K562 (cell line): Measurements from ENCODE around the gene ZBTB22. TPM values are rescaled to one million over a fixed set of nuclear protein-coding genes. Genes with fewer than 3 reads are reported as not detected.

Experiments
- DNMT1 ChIP-seq: fragments of 450-650 bp; IDR thresholded peaks from 2 replicates; pipeline ENCODE4 v1.6.1; 2016; ENCODE audit warnings: antibody characterized with exemption, mild to moderate bottlenecking
- FOXK2 ChIP-seq, 2 experiments: fragments of 450-650 bp; IDR thresholded peaks in 1 of 2; conservative IDR thresholded peaks in 1 of 2; 2 replicates each; pipeline ENCODE4 v1.6.1; 2016; ENCODE audit warnings: low read depth in 2 of 2, mild to moderate bottlenecking in 1 of 2
- MECOM ChIP-seq: fragments of 250-450 bp; sonication (Bioruptor Pico); IDR thresholded peaks from 2 replicates; pipeline ENCODE4 v1.8.0; 2022; ENCODE audit warnings: inconsistent platforms
- MTA2 ChIP-seq: fragments of 450-650 bp; IDR thresholded peaks from 2 replicates; pipeline ENCODE4 v1.6.1; 2016; ENCODE audit warnings: low read depth
- NFXL1 ChIP-seq: fragments of 450-650 bp; formaldehyde crosslinking; IDR thresholded peaks from 2 replicates; pipeline ENCODE4 v1.4.0; 2021; ENCODE audit warnings: mild to moderate bottlenecking
- NR2C1 ChIP-seq, 2 experiments: fragments of 450-650 bp; IDR thresholded peaks; 2 replicates each; pipeline ENCODE4 v1.6.1; 2017; ENCODE audit warnings: mild to moderate bottlenecking in 2 of 2, antibody characterized with exemption in 1 of 2, inconsistent platforms in 1 of 2, missing compliant biosample characterization in 1 of 2, missing genetic modification characterization in 1 of 2
- RB1 ChIP-seq: fragments of 450-650 bp; IDR thresholded peaks from 2 replicates; pipeline ENCODE4 v1.6.1; 2017; ENCODE audit warnings: low read depth, mild to moderate bottlenecking
- SLC30A9 ChIP-seq: fragments of 250-450 bp; sonication (Bioruptor Pico); IDR thresholded peaks from 2 replicates; pipeline ENCODE4 v1.8.0; 2022; ENCODE audit warnings: mild to moderate bottlenecking, moderate library complexity
- SMARCB1 ChIP-seq: IDR thresholded peaks from 2 replicates; pipeline ENCODE4 v1.6.1; 2011; ENCODE audit warnings: improper control_type of control experiment, low read depth; ENCODE audit not compliant: insufficient read length
- TFAP4 ChIP-seq: sonication (generic); formaldehyde crosslinking; IDR thresholded peaks from 2 replicates; pipeline ENCODE4 v1.8.0; 2022; ENCODE audit warnings: missing genetic modification reagents, mild to moderate bottlenecking, moderate library complexity, borderline replicate concordance
- ZC3H8 ChIP-seq: fragments of 450-650 bp; IDR thresholded peaks from 2 replicates; pipeline ENCODE4 v1.6.1; 2017
- ZNF586 ChIP-seq: fragments of 450-650 bp; formaldehyde crosslinking; conservative IDR thresholded peaks from 2 replicates; pipeline ENCODE4 v1.4.0; 2020; ENCODE audit warnings: mild to moderate bottlenecking, moderate library complexity
- ZSCAN32 ChIP-seq: fragments of 450-650 bp; formaldehyde crosslinking; IDR thresholded peaks from 2 replicates; pipeline ENCODE4 v1.4.0; 2020; ENCODE audit warnings: mild to moderate bottlenecking, moderate library complexity
- polyA plus RNA-seq, 8 experiments: library from polyadenylated mRNA; depleted of rRNA in 4 of 8; stranded (reverse) in 5 of 8; unstranded in 3 of 8; fragments of >200 nt; fragmentation: Nextera tagmentation in 2 of 8; fragmentation: Illumina TruSeq in 1 of 8; extraction: Ambion mirVana in 2 of 8; extraction: Trizol in 1 of 8; gene quantifications; 2 replicates each; pipeline versions ENCODE4 v1.2.1 to v1.2.3, GENCODE V29; 2011 to 2014; ENCODE audit warnings: inconsistent platforms in 1 of 8, missing spikeins in 1 of 8
- total RNA-seq, 7 experiments: library from RNA; depleted of rRNA in 6 of 7; stranded (reverse); fragments of >200 nt in 6 of 7; fragmentation: Illumina TruSeq in 2 of 7; extraction: Trizol in 2 of 7; gene quantifications; 2 replicates each; pipeline versions ENCODE4 v1.2.1 to v1.2.3, GENCODE V29; 2011 to 2021; ENCODE audit warnings: low replicate concordance in 1 of 7
- TF ChIP-seq, protein P1 (sequence below), 2 experiments: fragments of 450-650 bp in 1 of 2; sonication (generic) in 1 of 2; formaldehyde crosslinking in 1 of 2; IDR thresholded peaks; 2 replicates each; pipeline versions ENCODE4 v1.7.1 to v1.9.0; 2016 to 2022; ENCODE audit warnings: inconsistent platforms in 1 of 2, mild to moderate bottlenecking in 1 of 2, missing genetic modification reagents in 1 of 2
- TF ChIP-seq, protein P2 (sequence below), 3 experiments: fragments of 200-800 bp in 1 of 3; fragments of 250-450 bp in 1 of 3; fragments of 450-650 bp in 1 of 3; sonication (Bioruptor Pico) in 1 of 3; sonication (Bioruptor generic) in 1 of 3; formaldehyde crosslinking in 1 of 3; IDR thresholded peaks; 2 replicates each; pipeline versions ENCODE4 v1.6.1 to v1.8.0; 2016 to 2022; ENCODE audit warnings: mild to moderate bottlenecking in 2 of 3, missing genetic modification characterization in 2 of 3, missing compliant biosample characterization in 1 of 3, moderate library complexity in 1 of 3

ZBTB22 gene
- total and polyA plus RNA-seq, 9 of the 15 experiments (the other 6 are each of a cell fraction or from before 2014, with no cell fraction given), result 0.21 to 11.9 (median 7.1) TPM

DNA sequence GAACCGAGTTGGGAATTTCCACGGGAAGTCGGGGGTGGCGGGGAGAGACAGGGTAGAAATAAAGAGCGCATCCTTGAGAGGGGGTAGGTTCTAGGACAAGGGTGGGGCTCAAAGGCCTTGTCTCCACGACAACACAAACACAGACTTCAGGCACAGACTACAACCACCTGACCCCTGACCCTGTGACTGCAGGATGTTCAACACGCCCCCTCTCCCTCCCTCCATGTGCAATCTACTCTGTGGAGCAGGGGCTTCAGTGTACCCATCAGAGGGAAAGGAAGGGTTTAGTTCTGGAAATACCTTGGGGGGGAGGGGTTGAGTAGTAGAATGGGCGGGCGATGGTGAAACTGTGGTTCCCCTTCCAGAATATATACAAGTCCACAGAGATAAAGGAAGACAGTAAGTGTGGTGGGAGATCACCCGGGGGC, 3.0 kb downstream of the ZBTB22 start (continued):
- TF ChIP-seq, protein P1, sequence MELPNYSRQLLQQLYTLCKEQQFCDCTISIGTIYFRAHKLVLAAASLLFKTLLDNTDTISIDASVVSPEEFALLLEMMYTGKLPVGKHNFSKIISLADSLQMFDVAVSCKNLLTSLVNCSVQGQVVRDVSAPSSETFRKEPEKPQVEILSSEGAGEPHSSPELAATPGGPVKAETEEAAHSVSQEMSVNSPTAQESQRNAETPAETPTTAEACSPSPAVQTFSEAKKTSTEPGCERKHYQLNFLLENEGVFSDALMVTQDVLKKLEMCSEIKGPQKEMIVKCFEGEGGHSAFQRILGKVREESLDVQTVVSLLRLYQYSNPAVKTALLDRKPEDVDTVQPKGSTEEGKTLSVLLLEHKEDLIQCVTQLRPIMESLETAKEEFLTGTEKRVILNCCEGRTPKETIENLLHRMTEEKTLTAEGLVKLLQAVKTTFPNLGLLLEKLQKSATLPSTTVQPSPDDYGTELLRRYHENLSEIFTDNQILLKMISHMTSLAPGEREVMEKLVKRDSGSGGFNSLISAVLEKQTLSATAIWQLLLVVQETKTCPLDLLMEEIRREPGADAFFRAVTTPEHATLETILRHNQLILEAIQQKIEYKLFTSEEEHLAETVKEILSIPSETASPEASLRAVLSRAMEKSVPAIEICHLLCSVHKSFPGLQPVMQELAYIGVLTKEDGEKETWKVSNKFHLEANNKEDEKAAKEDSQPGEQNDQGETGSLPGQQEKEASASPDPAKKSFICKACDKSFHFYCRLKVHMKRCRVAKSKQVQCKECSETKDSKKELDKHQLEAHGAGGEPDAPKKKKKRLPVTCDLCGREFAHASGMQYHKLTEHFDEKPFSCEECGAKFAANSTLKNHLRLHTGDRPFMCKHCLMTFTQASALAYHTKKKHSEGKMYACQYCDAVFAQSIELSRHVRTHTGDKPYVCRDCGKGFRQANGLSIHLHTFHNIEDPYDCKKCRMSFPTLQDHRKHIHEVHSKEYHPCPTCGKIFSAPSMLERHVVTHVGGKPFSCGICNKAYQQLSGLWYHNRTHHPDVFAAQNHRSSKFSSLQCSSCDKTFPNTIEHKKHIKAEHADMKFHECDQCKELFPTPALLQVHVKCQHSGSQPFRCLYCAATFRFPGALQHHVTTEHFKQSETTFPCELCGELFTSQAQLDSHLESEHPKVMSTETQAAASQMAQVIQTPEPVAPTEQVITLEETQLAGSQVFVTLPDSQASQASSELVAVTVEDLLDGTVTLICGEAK (IDR thresholded peaks at IDR 0.05), result no peak
- TF ChIP-seq, protein P1 (CRISPR knock-in tag; IDR thresholded peaks at IDR 0.05), result peak; percentile 52; the same call in 1 of the 2 replicates
- TF ChIP-seq DNMT1 (no peak), MTA2 (peak; percentile 21; the same call in 1 of the 2 replicates), NR2C1 (IDR thresholded peaks at IDR 0.05) (peak; percentile 93), NR2C1 (tag; IDR thresholded peaks at IDR 0.05) (peak; percentile 96), SLC30A9 (CRISPR knock-in tag) (no peak), ZC3H8 (0 out of 2 replicates have a peak, but pooled peaks have one; percentile 27), SMARCB1 (no peak), ZSCAN32 (no peak), FOXK2 (conservative IDR thresholded peaks at IDR 0.05 in 1 of 2, IDR thresholded peaks at IDR 0.05 in 1 of 2; ENCODE audit: low read depth in 2 of 2) (peak; percentile 43 to 54; a peak in 2 of 4 replicates), ZNF586 (CRISPR knock-in tag) (no peak), NFXL1 (CRISPR knock-in tag) (no peak), MECOM (CRISPR knock-in tag) (no peak), TFAP4 (CRISPR knock-in tag) (peak; percentile 59; the same call in 1 of the 2 replicates), RB1 (no peak)
- TF ChIP-seq, protein P2, sequence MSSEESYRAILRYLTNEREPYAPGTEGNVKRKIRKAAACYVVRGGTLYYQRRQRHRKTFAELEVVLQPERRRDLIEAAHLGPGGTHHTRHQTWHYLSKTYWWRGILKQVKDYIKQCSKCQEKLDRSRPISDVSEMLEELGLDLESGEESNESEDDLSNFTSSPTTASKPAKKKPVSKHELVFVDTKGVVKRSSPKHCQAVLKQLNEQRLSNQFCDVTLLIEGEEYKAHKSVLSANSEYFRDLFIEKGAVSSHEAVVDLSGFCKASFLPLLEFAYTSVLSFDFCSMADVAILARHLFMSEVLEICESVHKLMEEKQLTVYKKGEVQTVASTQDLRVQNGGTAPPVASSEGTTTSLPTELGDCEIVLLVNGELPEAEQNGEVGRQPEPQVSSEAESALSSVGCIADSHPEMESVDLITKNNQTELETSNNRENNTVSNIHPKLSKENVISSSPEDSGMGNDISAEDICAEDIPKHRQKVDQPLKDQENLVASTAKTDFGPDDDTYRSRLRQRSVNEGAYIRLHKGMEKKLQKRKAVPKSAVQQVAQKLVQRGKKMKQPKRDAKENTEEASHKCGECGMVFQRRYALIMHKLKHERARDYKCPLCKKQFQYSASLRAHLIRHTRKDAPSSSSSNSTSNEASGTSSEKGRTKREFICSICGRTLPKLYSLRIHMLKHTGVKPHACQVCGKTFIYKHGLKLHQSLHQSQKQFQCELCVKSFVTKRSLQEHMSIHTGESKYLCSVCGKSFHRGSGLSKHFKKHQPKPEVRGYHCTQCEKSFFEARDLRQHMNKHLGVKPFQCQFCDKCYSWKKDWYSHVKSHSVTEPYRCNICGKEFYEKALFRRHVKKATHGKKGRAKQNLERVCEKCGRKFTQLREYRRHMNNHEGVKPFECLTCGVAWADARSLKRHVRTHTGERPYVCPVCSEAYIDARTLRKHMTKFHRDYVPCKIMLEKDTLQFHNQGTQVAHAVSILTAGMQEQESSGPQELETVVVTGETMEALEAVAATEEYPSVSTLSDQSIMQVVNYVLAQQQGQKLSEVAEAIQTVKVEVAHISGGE (CRISPR knock-in tag; IDR thresholded peaks at IDR 0.05), result no peak
